ENCODE data around the gene SELENOI.
A peak's percentile ranks its signal among the peaks of the same experiment; 100 is the strongest.
"Not testable (repeated sequence)": the region's sequence is repeated elsewhere in the genome, so short reads cannot be mapped to it uniquely, and the experiment has no call there.

The SELENOI gene

DNA sequence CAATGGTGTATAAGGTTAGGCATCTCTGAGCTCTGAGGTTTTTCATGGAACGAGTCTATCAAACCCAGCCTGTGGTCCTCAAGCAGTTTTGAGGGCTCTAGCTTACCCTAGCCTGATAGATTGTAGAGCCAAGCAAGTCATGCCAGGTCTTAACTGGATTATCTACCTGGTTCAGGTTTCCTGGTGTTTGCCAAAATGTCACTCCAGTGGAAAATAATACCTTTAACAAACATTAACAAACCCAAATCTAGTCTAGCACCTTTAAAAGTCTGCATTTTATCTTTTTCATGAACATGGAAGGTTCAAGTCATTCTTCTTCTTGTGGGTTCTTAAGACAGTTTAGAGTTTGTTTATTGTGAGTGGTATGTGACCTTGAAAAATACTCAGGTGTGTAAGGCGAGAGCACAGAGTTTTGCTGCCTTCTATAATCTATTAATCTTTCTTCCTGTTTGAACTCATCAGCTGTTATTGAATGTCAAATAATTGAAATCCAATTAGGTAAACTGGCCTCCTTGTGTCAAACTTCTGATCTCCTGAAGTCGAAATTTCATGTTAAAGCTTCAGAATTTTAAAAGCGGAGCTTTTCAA is 14.0 kb downstream of the SELENOI start:
- DNase-seq = no peak

DNA sequence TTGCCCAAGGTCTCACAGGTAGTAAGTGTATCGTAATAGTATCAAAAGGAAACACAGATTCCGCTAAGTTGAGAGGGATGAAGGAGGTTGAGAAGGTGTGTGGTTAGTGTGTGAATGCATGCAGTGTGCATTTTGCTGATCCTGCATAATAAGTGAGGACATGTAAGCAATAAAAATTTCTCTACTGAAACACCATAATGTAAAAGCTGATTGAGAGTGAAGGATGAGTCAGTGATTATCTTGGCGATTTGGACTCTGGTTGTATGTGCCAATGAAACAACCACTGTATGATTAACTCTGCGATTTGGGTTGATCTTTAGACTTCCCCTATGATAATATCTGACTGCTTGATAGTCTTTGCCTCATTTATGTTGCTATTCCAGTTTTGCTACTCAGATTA is 17.4 kb downstream of the SELENOI start:
- no peak for DNase-seq

DNA sequence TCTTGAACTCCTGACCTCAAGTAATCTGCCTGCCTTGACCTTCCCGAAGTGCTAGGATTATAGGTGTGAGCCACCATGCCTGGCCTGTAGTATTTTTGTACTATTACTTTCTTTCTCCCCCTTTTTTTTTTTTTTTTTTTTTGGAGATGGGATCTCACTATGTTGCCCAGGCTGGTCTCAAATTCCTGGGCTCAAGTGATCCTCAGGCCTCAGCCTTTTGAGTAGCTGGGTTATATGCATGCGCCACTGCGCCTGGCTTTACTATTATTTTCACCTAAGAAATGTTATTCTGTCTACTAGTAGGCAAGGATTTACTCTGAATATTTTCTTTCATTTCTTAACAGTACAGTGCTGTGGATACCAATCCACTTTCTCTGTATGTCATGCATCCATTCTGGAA is 18.0 kb downstream of the SELENOI start:
- DNase-seq = no peak

- no peak for DNase-seq
These were observed 18.7 kb downstream of the SELENOI start for GRCh38 chr2:26364669-26365068.

GRCh38 chr2:26366957-26367356 is 21.0 kb downstream of the SELENOI start:
- DNase-seq = no peak

DNA sequence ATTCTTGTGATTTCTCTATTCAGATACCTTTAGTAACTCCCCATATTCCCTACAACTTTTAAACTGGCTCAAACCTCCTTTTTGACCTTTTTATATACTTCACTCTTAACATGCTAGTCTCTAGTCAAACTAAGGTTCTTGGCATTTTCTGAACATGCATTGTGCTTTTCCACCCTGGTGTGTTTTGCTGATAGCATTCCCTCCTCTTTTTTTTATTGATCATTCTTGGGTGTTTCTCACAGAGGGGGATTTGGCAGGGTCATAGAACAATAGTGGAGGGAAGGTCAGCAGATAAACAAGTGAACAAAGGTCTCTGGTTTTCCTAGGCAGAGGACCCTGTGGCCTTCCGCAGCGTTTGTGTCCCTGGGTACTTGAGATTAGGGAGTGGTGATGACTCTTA is 23.7 kb downstream of the SELENOI start:
- not testable (repeated sequence) for DNase-seq

- DNase-seq = not testable (repeated sequence)
These were observed 25.0 kb downstream of the SELENOI start for GRCh38 chr2:26370909-26371308.

- DNase-seq = no peak
These were observed 30.9 kb downstream of the SELENOI start for GRCh38 chr2:26376799-26377198.

GRCh38 chr2:26380281-26380680 is 34.3 kb downstream of the SELENOI start:
- no peak for DNase-seq

- DNase-seq = no peak
These were observed 36.6 kb downstream of the SELENOI start for GRCh38 chr2:26382564-26382963.

- no peak for DNase-seq
These were observed 38.2 kb downstream of the SELENOI start for GRCh38 chr2:26384183-26384582.

GRCh38 chr2:26384597-26384996 is 38.7 kb downstream of the SELENOI start:
- DNase-seq = no peak

DNA sequence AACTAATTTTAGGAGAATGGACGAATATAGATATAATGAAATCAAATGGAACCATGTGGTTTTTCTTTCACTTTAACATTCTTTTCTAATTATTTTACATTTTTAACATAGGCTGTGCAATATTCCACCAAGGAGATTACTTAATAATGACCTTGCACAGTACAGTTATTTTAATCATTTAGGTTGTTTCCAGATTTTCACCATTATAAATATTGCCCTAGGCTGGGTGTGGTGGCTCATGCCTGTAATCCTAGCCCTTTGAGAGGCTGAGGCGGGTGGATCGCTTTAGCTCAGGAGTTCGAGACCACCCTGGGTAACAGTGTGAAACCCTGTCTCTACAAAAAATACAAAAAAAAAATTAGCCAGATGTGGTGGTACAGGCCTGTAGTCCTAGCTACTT is 41.2 kb downstream of the SELENOI start:
- DNase-seq = no peak

DNA sequence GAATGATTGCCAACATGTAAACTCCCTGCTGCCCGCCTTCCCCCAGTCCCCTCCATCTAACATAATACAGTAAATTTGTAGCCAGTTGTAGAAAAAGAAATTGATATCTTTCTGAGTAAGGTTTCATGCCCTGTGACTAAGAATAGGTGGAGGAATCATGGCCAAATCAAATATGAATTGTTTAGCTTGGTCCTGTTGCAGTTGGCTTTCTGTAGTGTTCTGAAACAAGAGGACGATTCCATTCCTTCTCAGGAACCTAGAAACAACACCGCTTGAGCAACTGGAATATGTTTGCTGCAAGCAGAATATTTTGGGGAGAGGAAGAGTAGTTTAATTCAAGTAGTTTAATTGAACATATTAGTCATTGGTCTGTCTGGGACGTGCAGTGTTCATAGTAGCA is 48.8 kb downstream of the SELENOI start:
- DNase-seq = no peak

GRCh38 chr2:26395394-26395793 is 49.5 kb downstream of the SELENOI start:
- no peak for DNase-seq

GRCh38 chr2:26396734-26397298 is 50.9 kb downstream of the SELENOI start:
- DNase-seq = no peak

DNA sequence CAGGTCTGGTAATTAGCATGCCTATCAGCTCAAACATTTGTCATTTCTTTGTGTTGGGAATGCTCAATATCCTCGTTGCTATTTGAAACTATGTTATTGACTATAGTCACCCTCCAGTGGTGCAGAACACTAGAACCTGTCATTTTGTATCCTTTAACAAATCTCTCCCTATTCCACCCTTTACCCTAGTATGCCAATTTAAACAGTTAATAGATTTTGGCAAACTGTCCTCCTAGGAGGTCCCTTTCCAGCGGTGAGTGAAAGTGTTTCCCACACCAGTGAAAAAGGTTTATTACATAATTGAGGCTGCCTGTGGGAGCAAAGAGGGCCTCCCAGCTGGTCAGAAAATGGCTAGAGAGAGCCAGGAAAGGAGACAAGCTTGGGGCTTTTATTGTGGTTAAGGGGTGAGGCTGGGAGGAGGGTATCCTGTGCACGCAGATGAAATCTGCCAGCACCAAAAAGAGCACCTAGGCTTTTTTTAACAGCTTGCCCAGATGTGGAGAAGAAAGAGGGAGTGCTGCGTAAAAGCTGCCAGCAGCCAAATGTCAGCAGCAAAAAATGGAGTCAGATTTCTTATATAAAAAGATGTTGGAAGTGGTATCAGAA is 53.9 kb downstream of the SELENOI start:
- DNase-seq = peak; percentile 70

DNA sequence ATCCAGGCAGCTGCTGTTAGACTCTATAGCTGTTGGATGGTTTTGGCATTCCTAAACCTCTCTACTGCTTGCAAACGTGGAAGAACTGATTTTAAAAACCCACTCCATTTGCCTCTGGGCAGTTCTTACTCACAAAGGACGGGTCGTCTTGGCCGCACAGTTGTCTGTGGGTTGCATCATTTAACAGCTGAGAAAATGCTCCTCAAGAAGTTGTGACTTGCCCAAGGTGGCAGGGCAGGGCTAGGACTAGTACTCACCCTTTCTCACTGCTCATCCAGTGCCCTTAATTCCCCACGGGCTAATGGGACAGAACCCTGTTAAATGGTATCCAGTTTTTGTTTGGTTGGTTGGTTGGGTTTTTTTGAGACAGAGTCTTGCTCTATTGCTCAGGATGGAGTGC is 54.8 kb downstream of the SELENOI start:
- DNase-seq = no peak

DNA sequence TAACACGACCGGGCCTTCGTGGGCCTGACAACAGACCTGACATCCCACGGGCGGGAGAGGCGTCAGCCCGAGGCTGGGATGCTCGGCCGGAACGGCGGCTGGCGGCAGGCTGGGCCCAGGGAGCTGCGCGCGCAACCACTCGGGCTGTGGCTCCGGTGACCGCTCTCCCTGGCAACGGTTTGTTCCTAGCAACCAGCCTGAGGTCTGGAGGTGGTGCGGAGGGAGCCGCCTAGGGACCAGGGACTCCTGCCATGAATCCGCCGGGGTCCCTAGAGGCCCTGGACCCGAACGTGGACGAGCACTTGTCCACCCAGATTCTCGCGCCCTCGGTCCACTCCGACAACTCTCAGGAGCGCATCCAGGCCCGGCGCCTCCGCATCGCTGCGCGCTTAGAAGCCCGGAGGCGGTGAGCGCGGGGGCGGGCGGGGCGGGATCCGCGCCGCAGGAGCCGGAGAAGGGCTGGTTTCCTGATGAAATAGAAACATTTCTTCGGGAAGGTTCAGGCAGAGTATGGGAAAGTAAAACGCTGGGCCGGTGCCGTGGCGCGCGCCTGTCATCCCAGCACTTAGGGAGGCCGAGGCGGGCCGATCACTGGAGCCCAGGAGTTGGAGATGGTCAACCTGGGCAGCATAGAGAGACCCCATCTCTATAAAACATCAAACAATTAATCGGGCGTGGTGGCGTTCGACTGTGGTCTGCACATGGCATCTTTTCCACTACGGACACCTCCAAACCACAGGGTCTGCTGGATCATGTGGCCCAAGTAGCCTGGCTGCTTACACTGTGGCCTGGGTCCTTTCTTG is 56.0 kb downstream of the SELENOI start, which contains the start of gene DRC1:
Gene DRC1 (plus strand): TSS at position 182 of the 803 bp plus-strand sequence. CDS start 70 bp downstream, at position 252.
- no peak for DNase-seq

DNA sequence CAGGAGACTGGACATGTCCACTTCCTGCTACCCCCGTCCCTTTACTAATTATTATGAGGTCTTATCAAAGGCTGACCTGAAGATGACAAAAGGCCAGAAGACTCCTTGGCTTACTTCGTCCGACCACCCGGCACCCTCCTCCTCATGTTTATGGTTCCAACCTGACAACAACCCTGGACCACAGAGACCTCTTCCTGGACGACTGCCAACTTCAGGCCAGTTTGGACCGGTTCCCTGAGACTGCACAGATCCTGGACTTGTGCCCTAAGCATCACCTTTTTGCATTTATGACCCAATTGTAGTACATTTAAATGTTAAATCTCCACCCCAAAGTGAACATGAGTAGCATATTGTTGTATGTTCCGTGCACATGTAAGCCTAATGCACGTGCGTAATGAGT is 61.6 kb downstream of the SELENOI start:
- no peak for DNase-seq

GRCh38 chr2:26409785-26410184 is 63.8 kb downstream of the SELENOI start:
- DNase-seq = no peak

- no peak for DNase-seq
These were observed 64.9 kb downstream of the SELENOI start for GRCh38 chr2:26410764-26411243.

GRCh38 chr2:26411419-26411818 is 65.5 kb downstream of the SELENOI start:
- DNase-seq = no peak

Measured in NCI-H2081 treated with DMSO at 0.1 percent for 48 hours (cell line).